Sigmoid colon (tissue), 4 donors: Measurements from ENCODE around the gene SKI.

Experiments
- CTCF ChIP-seq, 4 experiments: fragments of 450-650 bp in 3 of 4; fragments of 200-600 bp in 1 of 4; IDR thresholded peaks; one replicate each; pipeline ENCODE4 v1.5.1; 2016 to 2019; ENCODE audit warnings: antibody characterized with exemption in 4 of 4, mild to moderate bottlenecking in 3 of 4, moderate library complexity in 2 of 4
- EP300 ChIP-seq, 4 donors: sonication (generic); formaldehyde crosslinking; IDR thresholded peaks; one replicate each; pipeline ENCODE4 v1.6.1; 2017; ENCODE audit warnings: antibody characterized with exemption in 4 of 4
- POLR2A ChIP-seq, 2 donors: fragments of 450-650 bp; IDR thresholded peaks; one replicate each; pipeline ENCODE4 v1.6.1; 2016; ENCODE audit warnings: antibody characterized with exemption in 2 of 2, mild to moderate bottlenecking in 2 of 2, moderate library complexity in 2 of 2
- POLR2AphosphoS5 ChIP-seq, 4 donors: sonication (generic); formaldehyde crosslinking; IDR thresholded peaks; one replicate each; pipeline ENCODE4 v1.6.1; 2017; ENCODE audit warnings: antibody characterized with exemption in 4 of 4

- TF ChIP-seq EP300 (IDR thresholded peaks at IDR 0.05) (no peak), CTCF (IDR thresholded peaks at IDR 0.05) (no peak), POLR2A (IDR thresholded peaks at IDR 0.05) (no peak), POLR2AphosphoS5 (IDR thresholded peaks at IDR 0.05) (peak; percentile 35 to 71 (median 46))
These were observed 3.6 kb downstream of the SKI start for GRCh38 chr1:2231532-2232254.
